Lower leg skin (tissue), 4 donors: ENCODE measurements around the gene TMC1. TPM values are rescaled to one million over a fixed set of nuclear protein-coding genes. Genes with fewer than 3 reads are reported as not detected.

ENCODE experiments used
- DNase-seq, 2 donors: peaks; one replicate each; pipeline ENCODE4 v3.0.0-alpha.2; 2019; ENCODE audit warnings: low spot score in 2 of 2
- H3K4me3 ChIP-seq: fragments of 200-600 bp; sonication (generic); 2 replicates; pipeline ENCODE4 v1.5.1; 2017; ENCODE audit warnings: mild to moderate bottlenecking, low read depth; ENCODE audit not compliant: poor library complexity, severe bottlenecking
- POLR2A ChIP-seq, 2 donors: fragments of 450-650 bp; IDR thresholded peaks; one replicate each; pipeline ENCODE4 v1.6.1; 2016 to 2017; ENCODE audit warnings: antibody characterized with exemption in 2 of 2, mild to moderate bottlenecking in 1 of 2, moderate library complexity in 1 of 2
- WGBS, 2 donors: methylation state at CpG; one replicate each; pipeline ENCODE4 v1.1.5; 2018; 5-methylcytosine and 5-hydroxymethylcytosine counted together
- intact Hi-C: fragments of 100-400 bp; cut with DNase I; formaldehyde crosslinking; loops from one replicate; pipeline ENCODE4 v1.15.0; 2023; ENCODE audit warnings: low total_unique reads
- total RNA-seq, 4 donors: library from RNA; depleted of rRNA; stranded (reverse); fragments of >200 nt; gene quantifications; one replicate each; pipeline ENCODE4 v1.1.0, GENCODE V29; 2016
- TF ChIP-seq, protein P1 (sequence below), 3 donors: fragments of 450-650 bp; IDR thresholded peaks; one replicate each; pipeline ENCODE4 v1.5.1; 2016; ENCODE audit warnings: antibody characterized with exemption in 3 of 3, mild to moderate bottlenecking in 3 of 3, moderate library complexity in 2 of 3

TMC1 gene
- total RNA-seq, 4 donors from 2014 or later, result 0.13 to 0.46 TPM; not detected in 2

- no peak for DNase-seq
- TF ChIP-seq, protein P1, sequence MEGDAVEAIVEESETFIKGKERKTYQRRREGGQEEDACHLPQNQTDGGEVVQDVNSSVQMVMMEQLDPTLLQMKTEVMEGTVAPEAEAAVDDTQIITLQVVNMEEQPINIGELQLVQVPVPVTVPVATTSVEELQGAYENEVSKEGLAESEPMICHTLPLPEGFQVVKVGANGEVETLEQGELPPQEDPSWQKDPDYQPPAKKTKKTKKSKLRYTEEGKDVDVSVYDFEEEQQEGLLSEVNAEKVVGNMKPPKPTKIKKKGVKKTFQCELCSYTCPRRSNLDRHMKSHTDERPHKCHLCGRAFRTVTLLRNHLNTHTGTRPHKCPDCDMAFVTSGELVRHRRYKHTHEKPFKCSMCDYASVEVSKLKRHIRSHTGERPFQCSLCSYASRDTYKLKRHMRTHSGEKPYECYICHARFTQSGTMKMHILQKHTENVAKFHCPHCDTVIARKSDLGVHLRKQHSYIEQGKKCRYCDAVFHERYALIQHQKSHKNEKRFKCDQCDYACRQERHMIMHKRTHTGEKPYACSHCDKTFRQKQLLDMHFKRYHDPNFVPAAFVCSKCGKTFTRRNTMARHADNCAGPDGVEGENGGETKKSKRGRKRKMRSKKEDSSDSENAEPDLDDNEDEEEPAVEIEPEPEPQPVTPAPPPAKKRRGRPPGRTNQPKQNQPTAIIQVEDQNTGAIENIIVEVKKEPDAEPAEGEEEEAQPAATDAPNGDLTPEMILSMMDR (IDR thresholded peaks at IDR 0.05), result no peak
- TF ChIP-seq POLR2A (IDR thresholded peaks at IDR 0.05), result no peak
- intact Hi-C loops, result no loop called here
- 90% methylated on average over 3 of the region's 3 CpGs for WGBS, 2 donors
- no peak overlapping the region for H3K4me3 ChIP-seq
These were observed 79.3 kb downstream of the TMC1 start for GRCh38 chr9:72600671-72601070.

GRCh38 chr9:72601615-72602014 is 80.2 kb downstream of the TMC1 start:
- TF ChIP-seq, protein P1 (IDR thresholded peaks at IDR 0.05), result no peak
- no peak for TF ChIP-seq POLR2A (IDR thresholded peaks at IDR 0.05)
- DNase-seq, result no peak
- 73 to 84% methylated on average over 2 of the region's 2 CpGs for WGBS, 2 donors
- H3K4me3 ChIP-seq, result no peak overlapping the region
- intact Hi-C loops, result no loop called here

DNA sequence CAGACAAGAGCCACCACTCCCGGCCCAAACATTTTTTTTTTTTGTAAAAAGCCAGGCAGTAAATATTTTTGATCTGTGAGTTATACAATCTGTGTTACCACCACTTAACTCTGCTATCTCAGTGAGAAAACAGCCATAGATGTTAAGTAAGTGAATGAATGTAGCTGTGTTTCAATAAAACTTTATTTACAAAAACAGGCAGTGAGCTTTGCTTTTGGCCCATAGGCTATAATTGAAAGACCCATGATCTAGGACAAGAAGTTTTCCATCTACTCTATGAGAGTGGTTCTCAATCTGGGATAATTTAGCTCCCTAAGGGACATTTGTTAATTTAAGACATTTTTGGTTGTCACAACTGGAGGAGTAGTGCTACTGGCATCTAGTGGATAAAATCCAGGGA is 91.0 kb downstream of the TMC1 start:
- H3K4me3 ChIP-seq, result no peak overlapping the region
- no peak for DNase-seq
- WGBS, 2 donors, result 94 to 100% methylated on average over 1 of the region's 1 CpG
- TF ChIP-seq, protein P1 (IDR thresholded peaks at IDR 0.05), result no peak
- TF ChIP-seq POLR2A (IDR thresholded peaks at IDR 0.05), result no peak
- intact Hi-C loops, result no loop called here

GRCh38 chr9:72614067-72614466 is 92.7 kb downstream of the TMC1 start:
- TF ChIP-seq, protein P1 (IDR thresholded peaks at IDR 0.05), result no peak
- no peak for TF ChIP-seq POLR2A (IDR thresholded peaks at IDR 0.05)
- no peak for DNase-seq
- intact Hi-C loops, result no loop called here
- WGBS, 2 donors, result 34 to 76% methylated on average over 1 of the region's 1 CpG
- H3K4me3 ChIP-seq, result no peak overlapping the region

DNA sequence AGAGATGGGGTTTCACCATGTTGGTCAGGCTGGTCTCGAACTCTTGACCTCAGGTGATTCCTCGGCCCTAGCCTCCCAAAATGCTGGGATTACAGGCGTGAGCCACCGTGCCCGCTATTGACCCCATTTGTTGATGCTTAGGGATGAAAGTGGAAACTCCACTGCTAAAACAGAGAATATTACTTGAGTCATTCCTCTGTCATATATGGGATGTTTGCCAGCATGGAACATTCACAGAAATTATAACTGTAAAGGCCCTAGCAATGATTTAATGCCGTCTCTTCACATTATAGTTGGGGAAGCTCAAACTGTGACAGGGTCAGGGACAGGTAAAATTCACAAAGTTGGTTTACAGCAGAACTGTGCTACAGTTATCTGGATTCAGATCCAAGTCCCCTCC is 94.5 kb downstream of the TMC1 start:
- intact Hi-C loops, result no loop called here
- no peak for DNase-seq
- TF ChIP-seq POLR2A (IDR thresholded peaks at IDR 0.05), result no peak
- TF ChIP-seq, protein P1 (IDR thresholded peaks at IDR 0.05), result no peak
- WGBS, 2 donors, result 84 to 91% methylated on average over 6 of the region's 6 CpGs
- no peak overlapping the region for H3K4me3 ChIP-seq

DNA sequence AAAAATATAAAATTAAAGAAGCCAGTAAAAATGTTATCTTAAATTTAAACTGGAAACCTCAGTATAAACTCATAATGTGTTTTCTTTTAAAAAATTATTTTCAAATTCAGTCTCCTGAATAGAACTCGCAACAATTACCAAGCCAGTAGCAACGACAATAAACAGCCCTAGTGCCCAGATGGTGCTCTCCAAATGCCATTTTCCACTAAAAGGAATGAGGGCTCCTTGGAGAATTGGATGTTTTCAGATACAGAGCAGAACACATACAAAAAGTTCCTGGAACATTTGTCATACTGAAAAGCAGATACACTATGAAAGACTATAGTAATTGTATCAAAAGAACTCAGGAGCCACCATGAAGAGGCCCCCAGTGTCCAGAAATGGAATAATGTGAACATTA is 97.4 kb downstream of the TMC1 start:
- H3K4me3 ChIP-seq, result no peak overlapping the region
- no peak for TF ChIP-seq POLR2A (IDR thresholded peaks at IDR 0.05)
- TF ChIP-seq, protein P1 (IDR thresholded peaks at IDR 0.05), result no peak
- no peak for DNase-seq
- 60 to 72% methylated on average over 2 of the region's 2 CpGs for WGBS, 2 donors
- intact Hi-C loops, result no loop called here
